Right lobe of liver (tissue), 6 donors: ENCODE measurements around the gene HSP90AA1. TPM values are rescaled to one million over a fixed set of nuclear protein-coding genes. Genes with fewer than 3 reads are reported as not detected.

Experiments
- ATAC-seq, 4 donors: fragments of 200-7000 bp; cut with Tn5 transposase; one replicate each; pipeline ENCODE4 v1.9.1; 2020; ENCODE audit warnings: mild to moderate bottlenecking in 4 of 4, moderate library complexity in 4 of 4
- DNase-seq, 3 donors: peaks; one replicate each; pipeline ENCODE4 v3.0.0-alpha.2; 2020
- H3K27ac ChIP-seq, 3 donors: fragments of 200-600 bp; one replicate each; pipeline ENCODE4 v1.8.0; 2022
- H3K27me3 ChIP-seq, 2 donors: fragments of 200-600 bp; one replicate each; pipeline ENCODE4 v1.8.0; 2022
- H3K36me3 ChIP-seq, 4 donors: fragments of 200-600 bp; sonication (generic) in 1 of 4; one replicate each; pipeline versions ENCODE4 v1.5.1 to v1.8.0; 2017 to 2022; ENCODE audit warnings: control low read depth in 1 of 4
- H3K4me1 ChIP-seq, 4 donors: fragments of 200-600 bp; sonication (generic) in 1 of 4; one replicate each; pipeline versions ENCODE4 v1.5.1 to v1.8.0; 2017 to 2022; ENCODE audit warnings: control low read depth in 1 of 4
- H3K4me3 ChIP-seq, 3 donors: fragments of 200-600 bp; one replicate each; pipeline ENCODE4 v1.8.0; 2022
- H3K9me3 ChIP-seq, 4 donors: fragments of 200-600 bp; sonication (generic) in 1 of 4; one replicate each; pipeline versions ENCODE4 v1.5.1 to v1.8.0; 2017 to 2022; ENCODE audit warnings: control low read depth in 1 of 4
- CTCF ChIP-seq, 4 donors: fragments of 200-600 bp in 3 of 4; fragments of 450-650 bp in 1 of 4; IDR thresholded peaks; one replicate each; pipeline versions ENCODE4 v1.5.1 to v1.8.0; 2016 to 2022; ENCODE audit warnings: antibody characterized with exemption in 4 of 4, mild to moderate bottlenecking in 2 of 4
- POLR2A ChIP-seq: fragments of 450-650 bp; IDR thresholded peaks from one replicate; pipeline ENCODE4 v1.6.1; 2017; ENCODE audit warnings: antibody characterized with exemption, mild to moderate bottlenecking
- WGBS: methylation state at CpG from one replicate; pipeline ENCODE4 v1.1.6; 2018; ENCODE audit warnings: low coverage, low lambda C conversion rate; ENCODE audit not compliant: insufficient coverage; ENCODE audit errors: missing lambda C conversion rate; 5-methylcytosine and 5-hydroxymethylcytosine counted together
- intact Hi-C, 2 donors: fragments of 100-400 bp; cut with DNase I; formaldehyde crosslinking; loops; one replicate each; pipeline versions ENCODE4 v1.11.2 to v1.14.1; 2022
- total RNA-seq, 6 experiments: library from RNA; depleted of rRNA in 2 of 6; stranded (reverse); fragments of >200 nt in 2 of 6; fragmentation: NEBNext Ultra II Directional in 3 of 6; extraction: Animal tissue kit (Norgen Biotek cat#: 25700) in 3 of 6; gene quantifications; one replicate each; pipeline versions ENCODE4 v1.1.0 to v1.2.4, GENCODE V29; 2016 to 2023
- donor health status: DM: no; HTN: yes; CAD: no.
- donor health status: DM: no; HTN: no; CAD: no.
- donor health status: DM: no; HTN: no; CAD: no.
- donor health status: DM: no; HTN: yes; CAD: no.
- donor health status: DM: no; HTN: yes; CAD: no.

Gene HSP90AA1
- total RNA-seq, 6 experiments from 2014 or later = 118 to 672 (median 325) TPM

GRCh38 chr14:102088012-102088792 is 1.4 kb upstream of the HSP90AA1 start:
- Histone ChIP-seq H3K9me3 (no peaks in the 10 kb centered on the region), H3K4me3 (peak overlapping the region; percentile 54 to 74 (median 57)), H3K27ac (peak overlapping the region; percentile 100), H3K36me3 (peaks cover 12 to 28% (median 18%) of the 10 kb centered on the region in 4 donors), H3K27me3 (no peaks in the 10 kb centered on the region), H3K4me1 (peaks cover 0 to 33% (median 11%) of the 10 kb centered on the region in 4 donors)
- DNase-seq (peak; percentile 66 to 80 (median 70)), ATAC-seq (peak; percentile 3 to 35 (median 6))
- no peak for TF ChIP-seq CTCF (IDR thresholded peaks at IDR 0.05)
- no peak for TF ChIP-seq POLR2A
- whole genome bisulfite sequencing = 51% methylated on average over 23 of the region's 39 CpGs
- intact Hi-C loops = no loop called here

- DNase-seq (no peak), ATAC-seq (no peak)
- Histone ChIP-seq H3K4me1 (peaks cover 0 to 39% (median 12%) of the 10 kb centered on the region in 4 donors), H3K36me3 (peaks cover 17 to 33% (median 22%) of the 10 kb centered on the region in 4 donors), H3K4me3 (peak overlapping the region; percentile 54 to 74 (median 57)), H3K9me3 (no peaks in the 10 kb centered on the region), H3K27me3 (no peaks in the 10 kb centered on the region), H3K27ac (peak overlapping the region; percentile 100)
- TF ChIP-seq CTCF (IDR thresholded peaks at IDR 0.05) = no peak
- under 1% methylated on average over 6 of the region's 11 CpGs for WGBS
- intact Hi-C loops = no loop called here
Measured at GRCh38 chr14:102087762-102088011, 843 bp upstream of the HSP90AA1 start.

GRCh38 chr14:102086709-102086971 is 204 bp downstream of the HSP90AA1 start:
- intact Hi-C loops = no loop called here

GRCh38 chr14:102085948-102086708 is 716 bp downstream of the HSP90AA1 start:
- intact Hi-C loops = no loop called here
- WGBS = 2% methylated on average over 21 of the region's 49 CpGs
- ATAC-seq (peak; percentile 3 to 33 (median 18)), DNase-seq (peak in 1 of 3 donors; percentile 61)
- TF ChIP-seq CTCF (IDR thresholded peaks at IDR 0.05) (no peak), POLR2A (no peak)
- Histone ChIP-seq H3K4me1 (peaks cover 0 to 51% (median 12%) of the 10 kb centered on the region in 4 donors), H3K9me3 (no peaks in the 10 kb centered on the region), H3K27me3 (no peaks in the 10 kb centered on the region), H3K4me3 (peak overlapping the region; percentile 69 to 77 (median 71)), H3K27ac (peak overlapping the region; percentile 100), H3K36me3 (peaks cover 29 to 49% (median 36%) of the 10 kb centered on the region in 4 donors)

More at GRCh38 chr14:102086709-102086971, 204 bp downstream of the HSP90AA1 start:
- Histone ChIP-seq H3K4me1 (peaks cover 0 to 49% (median 12%) of the 10 kb centered on the region in 4 donors), H3K36me3 (peaks cover 27 to 43% (median 32%) of the 10 kb centered on the region in 4 donors), H3K9me3 (no peaks in the 10 kb centered on the region), H3K27ac (peak overlapping the region; percentile 100), H3K27me3 (no peaks in the 10 kb centered on the region), H3K4me3 (peak overlapping the region; percentile 69 to 77 (median 71))
- DNase-seq (no peak), ATAC-seq (no peak)
- TF ChIP-seq CTCF (IDR thresholded peaks at IDR 0.05) (no peak), POLR2A (no peak)
- WGBS = no CpG with 5 or more reads among the region's 32 CpGs
